OCI-M1 (cell line): ENCODE measurements around the gene LDB2.
"Not testable (repeated sequence)": the region's sequence is repeated elsewhere in the genome, so short reads cannot be mapped to it uniquely, and the experiment has no call there.

ENCODE experiments used
- DNase-seq: peaks from one replicate; lab custom pipeline; 2025; lab: John Stamatoyannopoulos, UW

Gene LDB2

GRCh38 chr4:16646459-16646858 lies 252.0 kb downstream of the LDB2 start:
- no peak for DNase-seq

GRCh38 chr4:16643893-16644292 lies 254.6 kb downstream of the LDB2 start:
- no peak for DNase-seq

- DNase-seq: peak; percentile 45
Measured at GRCh38 chr4:16642897-16643296, 255.5 kb downstream of the LDB2 start.

GRCh38 chr4:16641971-16642370 lies 256.5 kb downstream of the LDB2 start:
- no peak for DNase-seq

- DNase-seq: no peak
Measured at GRCh38 chr4:16636912-16637630, 261.4 kb downstream of the LDB2 start.

- no peak for DNase-seq
Measured at GRCh38 chr4:16636304-16636703, 262.1 kb downstream of the LDB2 start.

- DNase-seq: not testable (repeated sequence)
Measured at GRCh38 chr4:16629274-16629673, 269.2 kb downstream of the LDB2 start.

- not testable (repeated sequence) for DNase-seq
Measured at GRCh38 chr4:16628835-16629234, 269.6 kb downstream of the LDB2 start.

- DNase-seq: no peak
Measured at GRCh38 chr4:16627999-16628398, 270.4 kb downstream of the LDB2 start.

- peak; percentile 8 for DNase-seq
Measured at GRCh38 chr4:16626945-16627344, 271.5 kb downstream of the LDB2 start.

GRCh38 chr4:16622826-16623225 lies 275.6 kb downstream of the LDB2 start:
- no peak for DNase-seq

GRCh38 chr4:16617435-16617834 lies 281.0 kb downstream of the LDB2 start:
- DNase-seq: peak; percentile 5

GRCh38 chr4:16617011-16617410 lies 281.4 kb downstream of the LDB2 start:
- DNase-seq: no peak

- DNase-seq: no peak
Measured at GRCh38 chr4:16609170-16609758, 289.2 kb downstream of the LDB2 start.

GRCh38 chr4:16608611-16609125 lies 289.8 kb downstream of the LDB2 start:
- no peak for DNase-seq

GRCh38 chr4:16608123-16608522 lies 290.3 kb downstream of the LDB2 start:
- DNase-seq: no peak

GRCh38 chr4:16607241-16608066 lies 291.0 kb downstream of the LDB2 start:
- peak; percentile 19 for DNase-seq

- DNase-seq: no peak
Measured at GRCh38 chr4:16606691-16607090, 291.8 kb downstream of the LDB2 start.

- DNase-seq: no peak
Measured at GRCh38 chr4:16603178-16603577, 295.3 kb downstream of the LDB2 start.

GRCh38 chr4:16598597-16599206 lies 299.7 kb downstream of the LDB2 start:
- DNase-seq: peak; percentile 68

- peak; percentile 44 for DNase-seq
Measured at GRCh38 chr4:16597845-16598596, 300.4 kb downstream of the LDB2 start.

GRCh38 chr4:16597443-16597842 lies 301.0 kb downstream of the LDB2 start:
- DNase-seq: no peak
